Nephron progenitor cell (in vitro differentiated cells): ENCODE data around the gene MAB21L3.

ENCODE experiments used
- DNase-seq: peaks from one replicate; pipeline ENCODE4 v3.0.0; 2021
- H3K27ac Mint-ChIP-seq: 2 replicates; pipeline ENCODE4 v1.8.0; 2021; ENCODE audit warnings: mild to moderate bottlenecking, moderate library complexity, mixed read lengths
- H3K27me3 Mint-ChIP-seq: 2 replicates; pipeline ENCODE4 v1.8.0; 2021; ENCODE audit warnings: mild to moderate bottlenecking, low read depth, mixed read lengths; ENCODE audit not compliant: poor library complexity
- H3K36me3 Mint-ChIP-seq: 2 replicates; pipeline ENCODE4 v1.8.0; 2021; ENCODE audit warnings: low read depth, mixed read lengths
- H3K4me1 Mint-ChIP-seq: 2 replicates; pipeline ENCODE4 v1.8.0; 2021; ENCODE audit warnings: mixed read lengths
- H3K4me3 Mint-ChIP-seq: 2 replicates; pipeline ENCODE4 v1.8.0; 2021; ENCODE audit warnings: mild to moderate bottlenecking, moderate library complexity, mixed read lengths
- H3K9me3 Mint-ChIP-seq: 2 replicates; pipeline ENCODE4 v1.8.0; 2021; ENCODE audit warnings: mild to moderate bottlenecking, moderate library complexity, mixed read lengths
- TF ChIP-seq, protein P1 (sequence below): fragments of 200-600 bp; sonication (generic); IDR thresholded peaks from 2 replicates; pipeline ENCODE4 v1.5.0; 2021; ENCODE audit warnings: antibody characterized with exemption

Gene MAB21L3

GRCh38 chr1:116179964-116180363 is 68.8 kb downstream of the MAB21L3 start:
- H3K36me3 Mint-ChIP-seq = no peaks in the 10 kb centered on the region
- DNase-seq = no peak

GRCh38 chr1:116182019-116182714 is 71.0 kb downstream of the MAB21L3 start:
- DNase-seq = no peak
- no peaks in the 10 kb centered on the region for H3K36me3 Mint-ChIP-seq
- peaks cover 4% of the 10 kb centered on the region for H3K27me3 Mint-ChIP-seq
- H3K4me3 Mint-ChIP-seq = no peak overlapping the region
- H3K27ac Mint-ChIP-seq = no peak overlapping the region
- no peaks in the 10 kb centered on the region for H3K9me3 Mint-ChIP-seq
- no peaks in the 10 kb centered on the region for H3K4me1 Mint-ChIP-seq
- TF ChIP-seq, protein P1, sequence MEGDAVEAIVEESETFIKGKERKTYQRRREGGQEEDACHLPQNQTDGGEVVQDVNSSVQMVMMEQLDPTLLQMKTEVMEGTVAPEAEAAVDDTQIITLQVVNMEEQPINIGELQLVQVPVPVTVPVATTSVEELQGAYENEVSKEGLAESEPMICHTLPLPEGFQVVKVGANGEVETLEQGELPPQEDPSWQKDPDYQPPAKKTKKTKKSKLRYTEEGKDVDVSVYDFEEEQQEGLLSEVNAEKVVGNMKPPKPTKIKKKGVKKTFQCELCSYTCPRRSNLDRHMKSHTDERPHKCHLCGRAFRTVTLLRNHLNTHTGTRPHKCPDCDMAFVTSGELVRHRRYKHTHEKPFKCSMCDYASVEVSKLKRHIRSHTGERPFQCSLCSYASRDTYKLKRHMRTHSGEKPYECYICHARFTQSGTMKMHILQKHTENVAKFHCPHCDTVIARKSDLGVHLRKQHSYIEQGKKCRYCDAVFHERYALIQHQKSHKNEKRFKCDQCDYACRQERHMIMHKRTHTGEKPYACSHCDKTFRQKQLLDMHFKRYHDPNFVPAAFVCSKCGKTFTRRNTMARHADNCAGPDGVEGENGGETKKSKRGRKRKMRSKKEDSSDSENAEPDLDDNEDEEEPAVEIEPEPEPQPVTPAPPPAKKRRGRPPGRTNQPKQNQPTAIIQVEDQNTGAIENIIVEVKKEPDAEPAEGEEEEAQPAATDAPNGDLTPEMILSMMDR = no peak

More at GRCh38 chr1:116179964-116180363, 68.8 kb downstream of the MAB21L3 start:
- Mint-ChIP-seq H3K4me3 (no peak overlapping the region), H3K9me3 (no peaks in the 10 kb centered on the region), H3K4me1 (no peaks in the 10 kb centered on the region), H3K27me3 (peaks cover 9% of the 10 kb centered on the region), H3K27ac (no peak overlapping the region)
- TF ChIP-seq, protein P1 = no peak
